ENCODE data around the gene C22orf23.

DNA sequence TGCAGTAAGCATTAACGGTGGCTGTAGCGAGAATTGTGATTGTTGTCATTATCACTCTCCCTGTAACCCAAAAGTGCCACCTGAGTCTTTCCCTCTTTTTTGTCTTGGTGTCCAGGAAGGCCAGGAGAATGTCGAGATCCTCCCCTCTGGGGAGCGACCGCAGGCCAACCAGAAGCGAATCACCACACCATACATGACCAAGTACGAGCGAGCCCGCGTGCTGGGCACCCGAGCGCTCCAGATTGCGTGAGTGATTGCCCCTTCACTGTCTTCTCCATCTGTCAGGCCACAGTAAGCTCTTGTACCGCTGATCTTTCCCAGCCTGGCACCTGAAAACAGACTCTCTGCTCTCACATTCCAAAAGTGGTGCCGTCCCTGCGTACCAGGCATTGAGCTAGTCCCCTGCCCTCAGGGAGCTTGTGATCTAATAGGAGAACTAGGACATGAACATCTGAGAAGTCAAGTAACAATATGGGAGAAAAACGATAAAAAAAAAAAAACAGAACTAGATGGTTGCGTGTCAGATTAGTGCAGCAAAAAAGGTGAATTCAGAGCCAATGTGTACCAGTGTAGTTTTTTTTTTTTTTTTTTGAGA is 5.9 kb upstream of the C22orf23 start:
- TF ChIP-seq, protein P1, sequence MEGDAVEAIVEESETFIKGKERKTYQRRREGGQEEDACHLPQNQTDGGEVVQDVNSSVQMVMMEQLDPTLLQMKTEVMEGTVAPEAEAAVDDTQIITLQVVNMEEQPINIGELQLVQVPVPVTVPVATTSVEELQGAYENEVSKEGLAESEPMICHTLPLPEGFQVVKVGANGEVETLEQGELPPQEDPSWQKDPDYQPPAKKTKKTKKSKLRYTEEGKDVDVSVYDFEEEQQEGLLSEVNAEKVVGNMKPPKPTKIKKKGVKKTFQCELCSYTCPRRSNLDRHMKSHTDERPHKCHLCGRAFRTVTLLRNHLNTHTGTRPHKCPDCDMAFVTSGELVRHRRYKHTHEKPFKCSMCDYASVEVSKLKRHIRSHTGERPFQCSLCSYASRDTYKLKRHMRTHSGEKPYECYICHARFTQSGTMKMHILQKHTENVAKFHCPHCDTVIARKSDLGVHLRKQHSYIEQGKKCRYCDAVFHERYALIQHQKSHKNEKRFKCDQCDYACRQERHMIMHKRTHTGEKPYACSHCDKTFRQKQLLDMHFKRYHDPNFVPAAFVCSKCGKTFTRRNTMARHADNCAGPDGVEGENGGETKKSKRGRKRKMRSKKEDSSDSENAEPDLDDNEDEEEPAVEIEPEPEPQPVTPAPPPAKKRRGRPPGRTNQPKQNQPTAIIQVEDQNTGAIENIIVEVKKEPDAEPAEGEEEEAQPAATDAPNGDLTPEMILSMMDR (IDR thresholded peaks at IDR 0.05), result no peak
- TF ChIP-seq POLR2A (IDR thresholded peaks at IDR 0.05), result no peak

Measured in body of pancreas (tissue), 4 donors.